Stimulated activated CD8-positive, alpha-beta memory T cell treated with anti-CD3 and anti-CD28 coated beads, Interleukin-4, amount 100 ng/mL, for 24 hours (primary cell): Measurements from ENCODE around the gene HAPLN1.
"Not testable (repeated sequence)": the region's sequence is repeated elsewhere in the genome, so short reads cannot be mapped to it uniquely, and the experiment has no call there.

Experiments used
- DNase-seq: peaks from one replicate; pipeline ENCODE4 v3.0.0-alpha.2; 2020; ENCODE audit warnings: low read depth

HAPLN1 gene

GRCh38 chr5:83720836-83721537 lies at the start of gene HAPLN1:
HAPLN1 (minus strand) TSS chr5:83720855; CDS start chr5:83673523, 47,332 bp downstream.
- DNase-seq, result no peak

- DNase-seq, result no peak
These were observed 46.8 kb upstream of the HAPLN1 start for GRCh38 chr5:83767409-83767992.

GRCh38 chr5:83764101-83764500 lies 43.4 kb upstream of the HAPLN1 start:
- DNase-seq, result no peak

- DNase-seq, result no peak
These were observed 39.9 kb upstream of the HAPLN1 start for GRCh38 chr5:83760579-83760978.

- DNase-seq, result no peak
These were observed 32.0 kb upstream of the HAPLN1 start for GRCh38 chr5:83752700-83753099.

- DNase-seq, result no peak
These were observed 30.5 kb upstream of the HAPLN1 start for GRCh38 chr5:83751201-83751600.

GRCh38 chr5:83750749-83751148 lies 30.1 kb upstream of the HAPLN1 start:
- no peak for DNase-seq

GRCh38 chr5:83745816-83746215 lies 25.2 kb upstream of the HAPLN1 start:
- no peak for DNase-seq

GRCh38 chr5:83744821-83745220 lies 24.2 kb upstream of the HAPLN1 start:
- no peak for DNase-seq

GRCh38 chr5:83742089-83742488 lies 21.4 kb upstream of the HAPLN1 start:
- no peak for DNase-seq

GRCh38 chr5:83741571-83741970 lies 20.9 kb upstream of the HAPLN1 start:
- DNase-seq, result no peak

- no peak for DNase-seq
These were observed 20.1 kb upstream of the HAPLN1 start for GRCh38 chr5:83740741-83741140.

GRCh38 chr5:83736169-83736568 lies 15.5 kb upstream of the HAPLN1 start:
- DNase-seq, result not testable (repeated sequence)

- DNase-seq, result not testable (repeated sequence)
These were observed 14.4 kb upstream of the HAPLN1 start for GRCh38 chr5:83735058-83735457.

- DNase-seq, result no peak
These were observed 11.0 kb upstream of the HAPLN1 start for GRCh38 chr5:83731638-83732037.

GRCh38 chr5:83729362-83729761 lies 8.7 kb upstream of the HAPLN1 start:
- no peak for DNase-seq

- DNase-seq, result no peak
These were observed 6.3 kb upstream of the HAPLN1 start for GRCh38 chr5:83726912-83727311.

- DNase-seq, result no peak
These were observed 4.3 kb upstream of the HAPLN1 start for GRCh38 chr5:83724935-83725334.

GRCh38 chr5:83724001-83724400 lies 3.3 kb upstream of the HAPLN1 start:
- DNase-seq, result no peak

- DNase-seq, result no peak
These were observed 2.4 kb upstream of the HAPLN1 start for GRCh38 chr5:83723031-83723430.

GRCh38 chr5:83721953-83722901 lies 1.6 kb upstream of the HAPLN1 start:
- DNase-seq, result no peak

GRCh38 chr5:83718936-83719495 lies 1.6 kb downstream of the HAPLN1 start:
- DNase-seq, result no peak
